Fibroblast of the aortic adventitia (primary cell): ENCODE data around the gene PDZD2. TPM values are rescaled to one million over a fixed set of nuclear protein-coding genes. Genes with fewer than 3 reads are reported as not detected.
A peak's percentile ranks its signal among the peaks of the same experiment; 100 is the strongest.

Source experiments
- DNase-seq: peaks from one replicate; pipeline ENCODE4 v3.0.0-alpha.2; 2010; ENCODE audit warnings: low read depth
- H3K4me3 ChIP-seq: 2 replicates; pipeline ENCODE4 v1.5.1; 2011; ENCODE audit warnings: low read depth, mild to moderate bottlenecking, control low read depth, low read length, moderate library complexity
- total RNA-seq: library from RNA; depleted of rRNA; stranded (reverse); fragments of >200 nt; gene quantifications from 2 replicates; pipeline ENCODE4 v1.2.3, GENCODE V29; 2012; ENCODE audit warnings: low replicate concordance
- TF ChIP-seq, protein P1 (sequence below): IDR thresholded peaks from 2 replicates; pipeline ENCODE4 v1.5.1; 2011; ENCODE audit warnings: mild to moderate bottlenecking, low read length, control low read depth, inconsistent platforms; ENCODE audit not compliant: insufficient read depth

Gene PDZD2
- total RNA-seq, 1 donor, result under 0.01 TPM

- no peak for DNase-seq
- TF ChIP-seq, protein P1, sequence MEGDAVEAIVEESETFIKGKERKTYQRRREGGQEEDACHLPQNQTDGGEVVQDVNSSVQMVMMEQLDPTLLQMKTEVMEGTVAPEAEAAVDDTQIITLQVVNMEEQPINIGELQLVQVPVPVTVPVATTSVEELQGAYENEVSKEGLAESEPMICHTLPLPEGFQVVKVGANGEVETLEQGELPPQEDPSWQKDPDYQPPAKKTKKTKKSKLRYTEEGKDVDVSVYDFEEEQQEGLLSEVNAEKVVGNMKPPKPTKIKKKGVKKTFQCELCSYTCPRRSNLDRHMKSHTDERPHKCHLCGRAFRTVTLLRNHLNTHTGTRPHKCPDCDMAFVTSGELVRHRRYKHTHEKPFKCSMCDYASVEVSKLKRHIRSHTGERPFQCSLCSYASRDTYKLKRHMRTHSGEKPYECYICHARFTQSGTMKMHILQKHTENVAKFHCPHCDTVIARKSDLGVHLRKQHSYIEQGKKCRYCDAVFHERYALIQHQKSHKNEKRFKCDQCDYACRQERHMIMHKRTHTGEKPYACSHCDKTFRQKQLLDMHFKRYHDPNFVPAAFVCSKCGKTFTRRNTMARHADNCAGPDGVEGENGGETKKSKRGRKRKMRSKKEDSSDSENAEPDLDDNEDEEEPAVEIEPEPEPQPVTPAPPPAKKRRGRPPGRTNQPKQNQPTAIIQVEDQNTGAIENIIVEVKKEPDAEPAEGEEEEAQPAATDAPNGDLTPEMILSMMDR, result no peak
- H3K4me3 ChIP-seq, result no peak overlapping the region
These were observed 484.3 kb downstream of the PDZD2 start for GRCh38 chr5:32123058-32123805.

GRCh38 chr5:32123889-32124676, 485.2 kb downstream of the PDZD2 start:
- no peak overlapping the region for H3K4me3 ChIP-seq
- TF ChIP-seq, protein P1, result no peak
- no peak for DNase-seq

DNA sequence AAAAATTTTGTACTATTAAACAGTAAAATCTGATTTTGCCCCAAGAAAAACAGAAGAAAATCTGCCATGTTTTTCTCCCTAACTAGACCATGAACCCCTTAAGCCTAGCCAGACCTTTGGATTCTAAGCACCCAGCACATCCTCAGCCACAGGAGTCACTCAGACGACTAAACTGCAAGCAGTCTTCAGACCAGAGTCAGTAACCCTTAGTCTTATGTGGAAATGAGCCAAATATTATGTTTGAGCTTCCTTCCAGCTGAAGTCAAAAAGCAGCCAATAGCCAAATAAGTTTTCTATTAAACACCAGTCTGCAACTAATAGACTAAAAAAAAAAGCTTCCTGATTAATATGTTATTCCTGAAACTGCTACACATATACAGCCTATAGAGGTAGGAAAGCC, 487.8 kb downstream of the PDZD2 start:
- no peak for DNase-seq
- no peak overlapping the region for H3K4me3 ChIP-seq
- TF ChIP-seq, protein P1, result no peak

DNA sequence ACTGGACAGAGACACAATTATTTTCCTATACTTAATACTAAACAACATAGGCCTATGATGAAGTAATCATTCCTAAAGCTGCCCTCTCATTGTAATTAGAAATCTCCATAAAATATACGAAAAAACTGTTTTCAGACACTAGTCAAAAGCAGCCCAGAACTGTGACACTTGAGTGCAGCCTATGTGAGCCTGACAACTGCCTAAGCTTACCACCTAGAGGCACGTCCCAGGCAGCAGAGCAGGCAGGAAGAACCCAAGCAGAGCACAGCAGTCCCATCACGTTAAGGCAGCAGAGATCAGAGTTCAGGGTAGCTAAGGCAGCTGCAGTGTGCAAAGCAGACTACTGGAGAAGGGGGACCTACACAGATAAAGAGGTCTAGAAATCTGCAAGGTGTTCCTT, 488.8 kb downstream of the PDZD2 start:
- TF ChIP-seq, protein P1, result no peak
- H3K4me3 ChIP-seq, result no peak overlapping the region

GRCh38 chr5:32129074-32129598, 490.2 kb downstream of the PDZD2 start:
- H3K4me3 ChIP-seq, result no peak overlapping the region
- peak; percentile 21 for DNase-seq
- TF ChIP-seq, protein P1, result no peak

More for the DNA sequence above, 488.8 kb downstream of the PDZD2 start:
- DNase-seq, result no peak

DNA sequence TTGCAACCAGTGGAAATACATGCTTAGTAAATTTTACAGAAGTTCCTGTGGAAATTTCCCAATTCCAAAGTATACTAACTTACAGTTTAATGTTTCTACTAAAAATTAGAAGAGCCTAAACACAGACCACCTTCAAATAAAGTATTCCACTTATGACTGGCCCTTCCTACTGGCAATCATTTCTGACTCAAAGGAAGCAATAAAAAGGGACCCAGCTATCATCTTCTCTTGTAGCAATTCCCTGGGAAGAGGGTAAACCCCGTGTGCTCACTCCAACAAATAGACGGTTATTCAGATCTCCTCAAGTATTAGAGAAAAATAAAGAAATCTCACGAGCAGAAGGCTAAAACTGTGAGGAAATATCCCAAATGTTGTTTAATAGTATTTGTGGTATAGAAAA, 491.9 kb downstream of the PDZD2 start:
- no peak for DNase-seq
- no peak overlapping the region for H3K4me3 ChIP-seq
- TF ChIP-seq, protein P1, result no peak
